Stimulated activated naive B cell treated with anti-CD40 and anti-IgM and Interleukin-4, amounts not matched to agents 10 μg/mL and 1 μg/mL and 100 μg/mL, for 72 hours (primary cell): ENCODE measurements around the gene RUSC1.

Source experiments
- ATAC-seq, 2 donors: fragments of 150-1000 bp; cut with Tn5 transposase; replicated peaks; 2 replicates each; pipeline ENCODE4 v1.10.0; 2021; ENCODE audit warnings: moderate library complexity in 1 of 2
- DNase-seq: peaks from one replicate; pipeline ENCODE4 v3.0.0; 2021
- H3K27ac Mint-ChIP-seq: one replicate; pipeline ENCODE4 v1.8.0; 2022; ENCODE audit warnings: mild to moderate bottlenecking, mixed read lengths
- H3K27me3 Mint-ChIP-seq, 2 donors: one replicate each; pipeline ENCODE4 v1.8.0; 2022; ENCODE audit warnings: mixed read lengths in 2 of 2
- H3K36me3 Mint-ChIP-seq, 2 donors: one replicate each; pipeline ENCODE4 v1.8.0; 2022; ENCODE audit warnings: mixed read lengths in 2 of 2, mild to moderate bottlenecking in 1 of 2
- H3K4me1 Mint-ChIP-seq, 2 donors: one replicate each; pipeline ENCODE4 v1.8.0; 2022; ENCODE audit warnings: mixed read lengths in 2 of 2, mild to moderate bottlenecking in 1 of 2
- H3K4me3 Mint-ChIP-seq, 2 donors: one replicate each; pipeline ENCODE4 v1.8.0; 2022; ENCODE audit warnings: mild to moderate bottlenecking in 2 of 2, mixed read lengths in 2 of 2, moderate library complexity in 1 of 2
- H3K9me3 Mint-ChIP-seq, 2 donors: one replicate each; pipeline ENCODE4 v1.8.0; 2022; ENCODE audit warnings: mixed read lengths in 2 of 2, mild to moderate bottlenecking in 1 of 2

The RUSC1 gene

DNA sequence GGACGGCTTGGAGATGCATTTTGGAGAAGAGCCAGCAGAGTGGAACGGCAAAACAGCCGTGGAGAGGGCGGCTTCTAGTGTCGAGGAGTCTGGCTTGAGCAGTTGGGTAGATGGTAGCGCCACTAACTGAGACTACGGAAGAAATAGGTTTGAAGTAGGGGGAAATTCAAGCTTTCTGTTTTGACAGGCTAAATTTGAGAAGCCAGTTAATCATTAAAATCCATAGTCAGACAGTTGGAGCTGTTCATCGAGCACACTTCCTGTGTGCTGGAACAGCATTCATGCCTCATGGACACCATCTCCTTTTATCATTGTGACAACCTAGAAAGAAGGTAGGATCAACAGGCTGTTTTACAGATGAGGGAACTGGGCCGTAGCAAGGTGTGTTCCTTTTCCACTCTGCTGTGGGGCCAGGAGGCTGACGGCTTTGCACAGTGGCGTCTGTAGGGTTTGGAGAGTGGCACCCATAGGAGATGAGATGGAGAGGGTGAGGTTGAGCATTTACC is 16.1 kb upstream of the RUSC1 start:
- Mint-ChIP-seq H3K27ac (no peak overlapping the region), H3K27me3 (peaks cover 0 to 7% of the 10 kb centered on the region in 2 donors), H3K36me3 (peaks cover 2 to 5% of the 10 kb centered on the region in 2 donors), H3K4me3 (no peak overlapping the region), H3K4me1 (peaks cover 0 to 4% of the 10 kb centered on the region in 2 donors), H3K9me3 (no peaks in the 10 kb centered on the region)
- DNase-seq: no peak
- ATAC-seq: no peak

DNA sequence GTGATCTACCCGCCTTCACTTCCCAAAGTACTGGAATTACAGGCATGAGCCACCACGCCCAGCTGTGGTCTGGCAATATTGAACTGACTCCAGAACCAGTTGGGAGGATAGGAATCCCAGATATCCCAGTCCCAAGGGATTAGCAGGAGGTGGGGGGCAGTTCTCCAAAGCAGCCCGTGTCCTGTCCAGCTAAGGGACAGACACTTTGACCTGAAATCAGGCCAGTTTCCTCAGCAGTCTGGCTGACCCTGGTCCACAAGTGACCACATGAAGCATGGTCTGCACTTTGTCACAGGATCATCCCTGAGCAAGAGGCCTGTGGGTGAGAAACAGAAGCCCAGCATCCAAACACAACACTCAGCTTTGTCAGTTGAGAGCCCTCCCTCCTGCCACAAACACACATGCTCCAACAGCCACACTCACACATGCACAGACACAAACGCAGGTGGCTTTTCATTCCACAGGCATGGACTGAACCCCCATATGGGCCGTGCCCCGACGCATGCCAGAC is 14.8 kb upstream of the RUSC1 start:
- H3K27me3 Mint-ChIP-seq: peaks cover 0 to 7% of the 10 kb centered on the region in 2 donors
- no peaks in the 10 kb centered on the region for H3K9me3 Mint-ChIP-seq
- no peak for ATAC-seq
- H3K4me3 Mint-ChIP-seq: peak overlapping the region in 1 of 2 donors; percentile 15
- no peak for DNase-seq
- peak overlapping the region; percentile 60 for H3K27ac Mint-ChIP-seq
- peaks cover 8 to 13% of the 10 kb centered on the region in 2 donors for H3K4me1 Mint-ChIP-seq
- peaks cover 11 to 15% of the 10 kb centered on the region in 2 donors for H3K36me3 Mint-ChIP-seq

DNA sequence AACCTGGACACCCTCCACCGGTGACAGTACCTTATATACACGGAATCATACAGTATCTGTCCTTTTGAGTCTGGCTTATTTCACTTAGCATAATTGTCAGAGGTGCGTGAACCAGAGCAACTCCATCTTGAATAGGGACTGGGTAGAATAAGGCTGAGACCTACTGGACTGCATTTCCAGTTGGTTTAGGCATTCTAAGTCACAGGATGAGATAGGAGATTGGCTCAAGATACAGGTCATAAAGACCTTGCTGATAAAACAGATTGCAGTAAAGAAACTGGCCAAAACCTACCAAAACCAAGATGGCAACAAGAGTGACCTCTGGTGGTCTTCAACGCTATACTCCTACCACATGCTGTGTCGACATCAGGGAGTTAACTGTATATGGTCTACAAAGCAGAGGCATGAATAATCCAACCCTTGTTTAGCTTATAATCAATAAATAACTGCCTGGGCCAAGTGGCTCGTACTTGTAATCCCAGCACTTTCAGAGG is 13.4 kb upstream of the RUSC1 start:
- Mint-ChIP-seq H3K27me3 (no peaks in the 10 kb centered on the region), H3K36me3 (peaks cover 22 to 27% of the 10 kb centered on the region in 2 donors), H3K4me1 (peaks cover 17 to 27% of the 10 kb centered on the region in 2 donors), H3K9me3 (no peaks in the 10 kb centered on the region), H3K27ac (peak overlapping the region; percentile 47), H3K4me3 (peak overlapping the region in 1 of 2 donors; percentile 94)
- no peak for DNase-seq
- ATAC-seq: no peak

DNA sequence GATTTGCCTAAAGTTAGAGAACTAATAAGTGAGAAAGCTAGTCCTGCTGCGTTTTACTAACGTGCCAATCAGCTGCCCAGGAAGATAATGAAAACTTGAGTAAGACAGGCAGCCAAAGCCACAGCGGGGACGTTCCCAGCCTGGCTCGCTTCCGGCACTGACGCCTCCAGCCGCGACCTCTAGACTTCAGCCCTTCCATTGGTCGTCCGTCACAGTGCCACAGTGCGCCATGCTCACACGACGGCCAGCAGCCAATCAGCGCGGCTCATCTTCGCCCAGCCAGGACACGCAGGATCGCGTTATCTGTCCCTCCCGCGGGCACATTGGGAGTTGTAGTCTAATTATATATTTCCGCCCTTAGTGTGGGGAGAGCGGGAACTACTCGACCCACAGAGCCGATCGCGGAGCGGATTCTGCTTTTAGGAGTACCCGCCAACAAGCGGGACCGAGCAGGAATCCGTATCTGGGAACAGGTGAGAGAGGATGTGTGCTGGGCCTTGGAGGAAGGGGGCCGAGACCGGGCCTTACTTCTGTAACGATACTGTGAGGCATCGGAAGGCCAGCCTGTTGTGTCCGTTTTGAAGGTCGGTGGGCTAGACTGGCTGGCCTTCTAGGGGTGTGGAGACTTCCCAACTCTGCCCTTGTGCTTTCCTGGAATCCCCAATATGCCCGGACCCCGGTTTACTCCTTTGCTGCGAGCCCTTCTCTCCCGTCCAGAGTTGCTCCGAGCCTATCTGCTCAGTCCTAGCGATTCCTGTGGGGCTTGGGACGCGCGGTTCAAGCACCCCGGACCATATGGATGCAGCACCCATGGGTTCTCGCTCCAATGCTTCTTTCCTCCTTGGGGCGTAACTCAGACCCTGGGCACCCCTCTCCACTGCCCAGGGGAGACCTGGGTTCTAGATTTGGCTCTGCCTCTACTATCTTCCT is 11.9 kb upstream of the RUSC1 start, which contains the start of gene FDPS:
Gene FDPS (plus strand): TSS at position 374 of the 930 bp plus-strand sequence. CDS start 924 bp downstream, outside the sequence.
- ATAC-seq (peak; percentile 98 to 99), DNase-seq (peak; percentile 98)
- Mint-ChIP-seq H3K4me1 (peaks cover 24 to 36% of the 10 kb centered on the region in 2 donors), H3K9me3 (no peaks in the 10 kb centered on the region), H3K36me3 (peaks cover 34 to 40% of the 10 kb centered on the region in 2 donors), H3K27ac (peak within 1 kb of the TSS; percentile 99), H3K27me3 (no peaks in the 10 kb centered on the region), H3K4me3 (peak within 1 kb of the TSS; percentile 94 to 96)

DNA sequence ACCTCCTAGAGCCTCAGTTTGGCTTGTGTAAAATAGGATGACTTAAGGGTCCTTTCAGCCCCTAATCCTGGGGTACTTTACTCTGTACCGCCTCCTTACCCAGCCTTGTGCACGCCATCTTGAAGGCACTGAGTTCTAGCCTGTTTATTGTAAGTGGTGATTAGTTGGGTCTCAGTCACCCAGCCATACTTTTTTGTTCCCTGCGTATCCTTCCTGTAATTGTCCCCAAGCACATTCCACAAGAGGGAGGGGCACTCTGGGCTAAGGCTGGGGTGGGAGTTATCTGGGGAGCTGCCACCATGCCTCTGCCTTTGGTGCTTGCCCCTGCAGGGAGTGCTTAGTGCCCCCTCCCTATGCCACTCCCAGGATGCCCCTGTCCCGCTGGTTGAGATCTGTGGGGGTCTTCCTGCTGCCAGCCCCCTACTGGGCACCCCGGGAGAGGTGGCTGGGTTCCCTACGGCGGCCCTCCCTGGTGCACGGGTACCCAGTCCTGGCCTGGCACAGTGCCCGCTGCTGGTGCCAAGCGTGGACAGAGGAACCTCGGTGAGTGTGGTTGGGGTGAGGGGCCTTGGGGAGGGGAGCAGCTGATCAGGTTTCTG is 11.2 kb upstream of the RUSC1 start:
- Mint-ChIP-seq H3K36me3 (peaks cover 38 to 42% of the 10 kb centered on the region in 2 donors), H3K9me3 (no peaks in the 10 kb centered on the region)
- ATAC-seq: no peak

DNA sequence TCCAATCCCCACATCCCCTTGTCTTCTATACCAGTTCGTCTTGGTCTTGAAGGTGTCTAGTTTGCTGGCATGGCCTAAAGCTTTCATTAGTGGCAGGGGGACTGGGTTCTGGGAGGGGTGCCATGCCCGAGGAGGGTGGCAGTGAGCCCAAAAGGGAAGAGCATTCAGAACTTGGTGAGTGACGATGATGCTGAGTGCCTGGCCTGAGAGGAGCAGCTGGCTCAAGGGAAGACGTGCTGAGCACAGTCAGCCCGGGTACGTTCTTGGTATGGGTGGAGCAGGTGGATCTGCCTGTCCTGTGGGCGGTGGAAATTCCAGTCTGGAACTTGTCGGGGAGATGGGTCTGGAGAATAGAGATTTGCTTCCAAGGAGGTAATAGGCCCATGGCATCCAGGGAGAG is 7.4 kb upstream of the RUSC1 start:
- ATAC-seq (no peak), DNase-seq (no peak)
- no peaks in the 10 kb centered on the region for H3K27me3 Mint-ChIP-seq
- H3K27ac Mint-ChIP-seq: peak overlapping the region; percentile 75
- H3K9me3 Mint-ChIP-seq: no peaks in the 10 kb centered on the region
- H3K4me1 Mint-ChIP-seq: peaks cover 27 to 59% of the 10 kb centered on the region in 2 donors
- peaks cover 51 to 61% of the 10 kb centered on the region in 2 donors for H3K36me3 Mint-ChIP-seq
- H3K4me3 Mint-ChIP-seq: no peak overlapping the region

More for the DNA sequence above, 11.2 kb upstream of the RUSC1 start:
- Mint-ChIP-seq H3K27me3 (no peaks in the 10 kb centered on the region), H3K4me3 (peak overlapping the region; percentile 94 to 96), H3K27ac (peak overlapping the region; percentile 99), H3K4me1 (peaks cover 24 to 37% of the 10 kb centered on the region in 2 donors)
- no peak for DNase-seq

DNA sequence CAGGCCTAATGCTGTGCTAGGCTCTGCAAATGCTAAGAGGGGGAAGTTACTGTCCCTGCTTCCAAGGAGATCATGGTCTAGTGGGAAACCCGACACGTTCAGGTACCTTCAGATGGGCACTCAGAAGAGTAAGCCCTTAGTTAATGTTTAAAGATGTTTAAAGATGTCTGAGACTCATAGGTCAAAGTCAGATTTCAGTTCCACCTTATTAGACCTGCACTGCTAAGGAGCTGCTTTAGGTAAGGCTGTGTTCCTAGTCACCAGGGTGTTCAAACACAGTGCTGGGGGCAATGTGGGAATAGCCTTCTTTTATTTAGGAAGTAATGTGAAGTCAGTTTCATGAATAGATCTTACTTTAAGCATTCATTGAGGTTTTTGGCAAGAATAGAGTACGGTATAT is 3.8 kb upstream of the RUSC1 start:
- Mint-ChIP-seq H3K4me1 (peaks cover 41 to 73% of the 10 kb centered on the region in 2 donors), H3K9me3 (no peaks in the 10 kb centered on the region), H3K27ac (no peak overlapping the region), H3K27me3 (no peaks in the 10 kb centered on the region), H3K4me3 (no peak overlapping the region), H3K36me3 (peaks cover 63 to 72% of the 10 kb centered on the region in 2 donors)
- ATAC-seq (peak; percentile 50 to 54), DNase-seq (no peak)

DNA sequence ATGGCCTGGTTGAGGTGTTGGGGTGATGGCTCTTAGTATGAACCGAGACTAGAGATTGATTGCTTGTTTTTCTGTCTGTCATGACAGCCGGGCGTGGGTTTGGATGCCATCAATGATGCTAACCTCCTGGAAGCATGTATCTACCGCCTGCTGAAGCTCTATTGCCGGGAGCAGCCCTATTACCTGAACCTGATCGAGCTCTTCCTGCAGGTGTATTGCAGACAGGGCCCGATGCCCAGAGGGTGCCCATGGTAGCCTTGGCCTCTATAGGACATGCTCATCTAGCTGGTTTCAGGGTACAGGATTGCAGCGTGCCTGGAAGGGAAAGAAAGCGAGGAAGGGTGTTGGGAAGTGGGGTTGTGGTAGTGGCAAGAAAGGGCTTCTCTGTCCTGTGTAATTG is 2.6 kb upstream of the RUSC1 start:
- no peaks in the 10 kb centered on the region for H3K27me3 Mint-ChIP-seq
- H3K36me3 Mint-ChIP-seq: peaks cover 56 to 65% of the 10 kb centered on the region in 2 donors
- peak overlapping the region; percentile 42 for H3K27ac Mint-ChIP-seq
- no peaks in the 10 kb centered on the region for H3K9me3 Mint-ChIP-seq
- H3K4me3 Mint-ChIP-seq: no peak overlapping the region
- DNase-seq: no peak
- H3K4me1 Mint-ChIP-seq: peaks cover 41 to 73% of the 10 kb centered on the region in 2 donors
- no peak for ATAC-seq

DNA sequence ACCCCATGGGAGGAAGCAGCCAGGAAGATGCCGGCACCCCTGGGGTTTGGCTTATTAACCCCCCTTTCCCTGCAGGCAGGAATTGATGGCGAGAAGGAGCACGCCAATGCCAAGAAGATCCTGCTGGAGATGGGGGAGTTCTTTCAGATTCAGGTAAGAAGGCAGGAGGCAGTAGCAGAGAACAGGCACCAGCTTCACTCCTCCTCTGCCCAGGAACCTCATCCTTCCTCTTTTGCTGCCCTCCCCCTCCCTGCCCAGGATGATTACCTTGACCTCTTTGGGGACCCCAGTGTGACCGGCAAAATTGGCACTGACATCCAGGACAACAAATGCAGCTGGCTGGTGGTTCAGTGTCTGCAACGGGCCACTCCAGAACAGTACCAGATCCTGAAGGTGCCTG is 1.2 kb upstream of the RUSC1 start:
- peaks cover 35 to 66% of the 10 kb centered on the region in 2 donors for H3K4me1 Mint-ChIP-seq
- no peak for DNase-seq
- no peak overlapping the region for H3K27ac Mint-ChIP-seq
- peaks cover 45 to 57% of the 10 kb centered on the region in 2 donors for H3K36me3 Mint-ChIP-seq
- H3K9me3 Mint-ChIP-seq: no peaks in the 10 kb centered on the region
- peak overlapping the region in 1 of 2 donors; percentile 20 for H3K4me3 Mint-ChIP-seq
- H3K27me3 Mint-ChIP-seq: no peaks in the 10 kb centered on the region
- no peak for ATAC-seq

DNA sequence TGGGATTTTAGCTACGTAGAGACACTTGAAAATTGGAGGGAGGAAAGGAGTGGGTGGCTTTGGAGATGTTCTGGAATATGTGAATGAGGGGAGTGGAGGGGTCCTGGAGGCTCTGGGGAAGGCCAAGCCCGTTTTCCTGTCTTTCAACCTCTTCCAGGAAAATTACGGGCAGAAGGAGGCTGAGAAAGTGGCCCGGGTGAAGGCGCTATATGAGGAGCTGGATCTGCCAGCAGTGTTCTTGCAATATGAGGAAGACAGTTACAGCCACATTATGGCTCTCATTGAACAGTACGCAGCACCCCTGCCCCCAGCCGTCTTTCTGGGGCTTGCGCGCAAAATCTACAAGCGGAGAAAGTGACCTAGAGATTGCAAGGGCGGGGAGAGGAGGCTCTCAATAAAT is 442 bp upstream of the RUSC1 start:
- no peaks in the 10 kb centered on the region for H3K27me3 Mint-ChIP-seq
- ATAC-seq (no peak), DNase-seq (no peak)
- H3K4me3 Mint-ChIP-seq: peak overlapping the region; percentile 71 to 76
- H3K27ac Mint-ChIP-seq: peak overlapping the region; percentile 72
- peaks cover 39 to 50% of the 10 kb centered on the region in 2 donors for H3K36me3 Mint-ChIP-seq
- H3K4me1 Mint-ChIP-seq: peaks cover 37 to 73% of the 10 kb centered on the region in 2 donors
- no peaks in the 10 kb centered on the region for H3K9me3 Mint-ChIP-seq

DNA sequence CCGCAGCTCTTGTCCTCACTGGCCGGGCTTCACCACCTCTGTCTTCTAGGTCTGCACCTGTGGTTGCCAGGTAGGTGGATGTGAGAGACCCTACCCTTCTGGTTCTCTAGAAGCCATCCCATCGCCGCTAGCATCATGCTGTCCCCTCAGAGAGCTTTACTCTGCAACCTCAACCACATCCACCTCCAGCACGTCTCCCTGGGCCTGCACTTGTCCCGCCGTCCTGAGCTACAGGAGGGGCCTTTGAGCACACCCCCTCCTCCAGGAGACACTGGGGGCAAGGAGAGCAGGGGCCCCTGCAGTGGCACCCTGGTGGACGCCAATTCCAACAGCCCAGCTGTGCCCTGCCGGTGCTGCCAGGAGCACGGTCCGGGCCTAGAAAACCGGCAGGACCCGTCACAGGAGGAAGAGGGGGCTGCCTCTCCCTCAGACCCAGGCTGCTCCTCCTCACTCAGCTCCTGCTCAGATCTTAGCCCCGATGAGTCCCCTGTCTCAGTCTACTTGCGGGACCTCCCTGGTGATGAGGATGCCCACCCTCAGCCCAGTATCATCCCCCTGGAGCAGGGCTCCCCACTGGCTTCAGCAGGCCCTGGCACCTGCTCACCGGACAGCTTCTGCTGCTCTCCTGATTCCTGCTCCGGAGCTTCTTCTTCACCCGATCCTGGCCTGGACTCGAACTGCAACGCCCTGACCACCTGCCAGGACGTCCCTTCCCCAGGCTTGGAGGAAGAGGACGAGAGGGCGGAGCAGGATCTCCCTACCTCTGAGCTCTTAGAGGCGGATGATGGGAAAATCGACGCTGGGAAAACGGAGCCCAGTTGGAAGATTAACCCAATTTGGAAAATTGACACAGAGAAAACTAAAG is 1.2 kb downstream of the RUSC1 start:
- Mint-ChIP-seq H3K27me3 (no peaks in the 10 kb centered on the region), H3K27ac (peak overlapping the region; percentile 60), H3K36me3 (peaks cover 38 to 44% of the 10 kb centered on the region in 2 donors), H3K4me3 (peak overlapping the region; percentile 72 to 89), H3K9me3 (no peaks in the 10 kb centered on the region), H3K4me1 (peaks cover 40 to 78% of the 10 kb centered on the region in 2 donors)
- no peak for ATAC-seq
- peak; percentile 2 for DNase-seq

DNA sequence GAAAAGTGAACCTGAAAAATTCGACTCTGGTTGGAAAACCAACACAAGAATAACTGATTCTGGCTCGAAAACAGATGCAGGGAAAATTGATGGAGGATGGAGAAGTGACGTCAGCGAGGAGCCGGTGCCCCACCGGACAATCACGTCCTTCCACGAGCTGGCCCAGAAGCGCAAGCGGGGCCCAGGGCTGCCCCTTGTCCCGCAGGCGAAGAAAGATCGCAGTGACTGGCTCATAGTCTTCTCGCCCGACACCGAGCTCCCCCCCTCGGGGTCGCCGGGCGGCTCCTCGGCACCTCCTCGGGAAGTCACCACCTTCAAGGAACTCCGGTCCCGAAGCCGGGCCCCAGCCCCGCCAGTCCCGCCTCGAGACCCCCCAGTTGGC is 1.9 kb downstream of the RUSC1 start:
- H3K36me3 Mint-ChIP-seq: peaks cover 39 to 44% of the 10 kb centered on the region in 2 donors
- peaks cover 40 to 73% of the 10 kb centered on the region in 2 donors for H3K4me1 Mint-ChIP-seq
- ATAC-seq (no peak), DNase-seq (peak; percentile 11)
- peak overlapping the region; percentile 72 to 89 for H3K4me3 Mint-ChIP-seq
- no peaks in the 10 kb centered on the region for H3K27me3 Mint-ChIP-seq
- no peaks in the 10 kb centered on the region for H3K9me3 Mint-ChIP-seq
- H3K27ac Mint-ChIP-seq: no peak overlapping the region

DNA sequence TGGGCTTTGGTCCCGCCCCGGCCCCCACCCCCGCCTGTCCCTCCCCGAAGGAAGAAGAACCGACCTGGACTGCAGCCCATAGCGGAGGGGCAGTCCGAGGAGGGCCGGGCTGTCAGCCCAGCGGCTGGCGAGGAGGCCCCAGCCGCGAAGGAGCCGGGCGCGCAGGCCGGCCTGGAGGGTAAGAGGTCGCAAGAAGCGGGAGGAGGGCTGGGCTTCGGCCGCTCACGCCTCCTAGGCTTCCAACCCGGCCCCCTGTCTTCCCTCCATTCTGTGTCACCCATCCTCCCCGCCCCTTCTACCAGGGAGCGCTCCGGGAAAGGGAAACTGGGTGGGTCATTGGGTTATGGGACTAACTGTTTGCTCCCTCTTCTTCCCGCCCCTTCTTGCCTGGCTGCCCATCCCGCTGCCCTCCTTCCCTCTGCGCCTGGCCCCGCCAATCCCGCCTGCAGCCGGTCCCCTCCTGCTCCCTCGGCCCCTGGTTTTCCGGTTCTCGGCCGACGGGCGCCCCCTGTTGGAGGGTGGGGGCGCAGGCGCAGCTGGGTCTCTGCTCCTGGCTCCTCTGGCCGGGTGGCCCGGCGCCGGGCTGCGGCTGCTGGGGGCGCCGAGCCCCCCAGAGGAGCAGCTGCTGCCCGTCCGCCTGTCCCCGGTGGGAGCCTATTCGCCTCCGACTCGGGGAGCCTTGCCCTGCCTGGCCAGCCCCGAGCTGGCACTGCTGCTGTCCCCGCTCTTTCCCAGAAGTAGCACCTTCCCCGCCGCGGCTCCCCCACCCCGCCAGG is 2.4 kb downstream of the RUSC1 start:
- H3K36me3 Mint-ChIP-seq: peaks cover 40 to 42% of the 10 kb centered on the region in 2 donors
- peak; percentile 66 to 68 for ATAC-seq
- H3K27me3 Mint-ChIP-seq: no peaks in the 10 kb centered on the region
- H3K9me3 Mint-ChIP-seq: no peaks in the 10 kb centered on the region
- DNase-seq: peak; percentile 83
- H3K27ac Mint-ChIP-seq: peak overlapping the region; percentile 56
- H3K4me3 Mint-ChIP-seq: peak overlapping the region; percentile 89 to 95
- peaks cover 40 to 72% of the 10 kb centered on the region in 2 donors for H3K4me1 Mint-ChIP-seq
